GM19240 (cell line): ENCODE results near the gene NTRK2.

Source experiments
- DNase-seq: peaks from one replicate; pipeline ENCODE4 v3.0.0; 2011; ENCODE audit warnings: low spot score; ENCODE audit not compliant: insufficient read length

Gene NTRK2

GRCh38 chr9:85009251-85009650 is 339.7 kb downstream of the NTRK2 start:
- peak; percentile 8 for DNase-seq

GRCh38 chr9:85013703-85014102 is 344.2 kb downstream of the NTRK2 start:
- no peak for DNase-seq

- no peak for DNase-seq
These were observed 344.8 kb downstream of the NTRK2 start for GRCh38 chr9:85014292-85014691.

- DNase-seq = no peak
These were observed 347.0 kb downstream of the NTRK2 start for GRCh38 chr9:85016384-85017006.

- no peak for DNase-seq
These were observed 351.3 kb downstream of the NTRK2 start for GRCh38 chr9:85020791-85021190.

- DNase-seq = no peak
These were observed 352.2 kb downstream of the NTRK2 start for GRCh38 chr9:85021686-85022085.

GRCh38 chr9:85024374-85024773 is 354.8 kb downstream of the NTRK2 start:
- no peak for DNase-seq

- DNase-seq = no peak
These were observed 356.1 kb downstream of the NTRK2 start for GRCh38 chr9:85025638-85026037.

GRCh38 chr9:85027870-85028269 is 358.3 kb downstream of the NTRK2 start:
- no peak for DNase-seq

GRCh38 chr9:85030316-85030715 is 360.8 kb downstream of the NTRK2 start:
- no peak for DNase-seq

- DNase-seq = no peak
These were observed 367.0 kb downstream of the NTRK2 start for GRCh38 chr9:85036496-85036895.

- no peak for DNase-seq
These were observed 368.5 kb downstream of the NTRK2 start for GRCh38 chr9:85038061-85038460.

GRCh38 chr9:85038824-85039608 is 369.5 kb downstream of the NTRK2 start:
- DNase-seq = no peak

GRCh38 chr9:85040146-85040545 is 370.6 kb downstream of the NTRK2 start:
- no peak for DNase-seq

GRCh38 chr9:85040821-85041465 is 371.4 kb downstream of the NTRK2 start:
- DNase-seq = no peak

GRCh38 chr9:85041466-85042137 is 372.1 kb downstream of the NTRK2 start:
- no peak for DNase-seq

GRCh38 chr9:85042981-85043647 is 373.6 kb downstream of the NTRK2 start:
- no peak for DNase-seq

- DNase-seq = no peak
These were observed 375.7 kb downstream of the NTRK2 start for GRCh38 chr9:85045271-85045670.

GRCh38 chr9:85046475-85046874 is 376.9 kb downstream of the NTRK2 start:
- DNase-seq = no peak

- DNase-seq = no peak
These were observed 383.8 kb downstream of the NTRK2 start for GRCh38 chr9:85053206-85053786.

- no peak for DNase-seq
These were observed 384.5 kb downstream of the NTRK2 start for GRCh38 chr9:85054017-85054416.
